ENCODE measurements around the gene LDLRAD3. TPM values are rescaled to one million over a fixed set of nuclear protein-coding genes. Genes with fewer than 3 reads are reported as not detected.

Gene LDLRAD3
- total and polyA plus RNA-seq, 10 donors, result 1.5 to 9.6 (median 8.1) TPM

DNA sequence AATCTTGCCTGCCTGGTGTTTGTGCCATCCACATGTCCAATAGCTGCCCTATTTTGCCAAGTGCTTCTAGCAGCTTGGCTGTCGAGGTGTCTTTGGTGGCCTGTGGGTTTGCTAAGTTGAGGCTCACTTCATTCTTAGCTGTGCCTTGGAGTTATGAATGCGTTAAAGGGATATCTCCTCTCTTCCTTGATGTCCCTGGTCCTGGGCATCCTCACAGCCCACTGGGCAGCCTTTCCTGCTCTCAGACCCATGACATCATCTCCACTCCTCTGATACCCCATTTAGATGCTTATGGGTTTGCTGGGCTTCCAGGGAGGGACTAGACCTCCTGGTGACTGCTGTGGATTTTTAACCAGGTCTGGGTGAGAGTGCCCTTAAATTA lies 1.3 kb downstream of the LDLRAD3 start:
- H3K27me3 ChIP-seq (replicated peaks in 1 of 7), result peaks cover 0 to 47% (median 0%) of the 10 kb centered on the region in 7 donors
- WGBS, 5 donors, result 75 to 87% (median 84%) methylated on average over 2 of the region's 2 CpGs
- no peaks in the 10 kb centered on the region for H3K36me3 ChIP-seq
- peak overlapping the region in 6 of 8 donors; percentile 33 to 79 (median 47) for H3K4me3 ChIP-seq
- intact Hi-C loops (cut with DNase I; ENCODE audit: low total_unique reads), result no loop called here
- no peak for DNase-seq
- TF ChIP-seq, protein P1, sequence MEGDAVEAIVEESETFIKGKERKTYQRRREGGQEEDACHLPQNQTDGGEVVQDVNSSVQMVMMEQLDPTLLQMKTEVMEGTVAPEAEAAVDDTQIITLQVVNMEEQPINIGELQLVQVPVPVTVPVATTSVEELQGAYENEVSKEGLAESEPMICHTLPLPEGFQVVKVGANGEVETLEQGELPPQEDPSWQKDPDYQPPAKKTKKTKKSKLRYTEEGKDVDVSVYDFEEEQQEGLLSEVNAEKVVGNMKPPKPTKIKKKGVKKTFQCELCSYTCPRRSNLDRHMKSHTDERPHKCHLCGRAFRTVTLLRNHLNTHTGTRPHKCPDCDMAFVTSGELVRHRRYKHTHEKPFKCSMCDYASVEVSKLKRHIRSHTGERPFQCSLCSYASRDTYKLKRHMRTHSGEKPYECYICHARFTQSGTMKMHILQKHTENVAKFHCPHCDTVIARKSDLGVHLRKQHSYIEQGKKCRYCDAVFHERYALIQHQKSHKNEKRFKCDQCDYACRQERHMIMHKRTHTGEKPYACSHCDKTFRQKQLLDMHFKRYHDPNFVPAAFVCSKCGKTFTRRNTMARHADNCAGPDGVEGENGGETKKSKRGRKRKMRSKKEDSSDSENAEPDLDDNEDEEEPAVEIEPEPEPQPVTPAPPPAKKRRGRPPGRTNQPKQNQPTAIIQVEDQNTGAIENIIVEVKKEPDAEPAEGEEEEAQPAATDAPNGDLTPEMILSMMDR (IDR thresholded peaks at IDR 0.05 in 8 of 11, conservative IDR thresholded peaks at IDR 0.05 in 3 of 11), result no peak
- TF ChIP-seq POLR2A (IDR thresholded peaks at IDR 0.05) (no peak), POLR2AphosphoS5 (IDR thresholded peaks at IDR 0.05) (no peak)
- peak overlapping the region in 2 of 8 donors; percentile 70 to 77 for H3K27ac ChIP-seq
- no peaks in the 10 kb centered on the region for H3K9me3 ChIP-seq
- H3K4me1 ChIP-seq, result peaks cover 0 to 25% (median 16%) of the 10 kb centered on the region in 6 donors

DNA sequence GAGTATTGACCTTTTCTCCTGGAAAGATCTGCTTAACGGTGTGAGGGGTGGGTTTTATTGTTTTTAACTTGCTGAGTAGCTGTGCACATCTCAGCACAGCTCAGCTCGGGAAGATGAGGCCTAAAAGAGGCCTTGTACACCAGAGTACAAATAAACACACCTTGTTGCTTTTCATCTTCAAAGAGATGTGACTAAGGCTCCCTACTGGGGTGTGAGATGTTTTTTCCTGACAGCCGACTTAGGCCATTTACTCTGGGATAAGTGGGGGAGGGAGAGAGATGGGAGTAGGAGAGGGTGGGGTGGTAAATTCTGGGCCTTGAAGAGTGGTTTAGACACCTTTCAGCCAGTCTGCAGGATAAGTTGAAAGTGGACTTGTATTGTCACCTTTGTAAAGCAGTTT lies 2.9 kb downstream of the LDLRAD3 start:
- Histone ChIP-seq H3K27ac (no peak overlapping the region), H3K27me3 (replicated peaks in 1 of 7) (peaks cover 0 to 38% (median 0%) of the 10 kb centered on the region in 7 donors), H3K4me3 (no peak overlapping the region), H3K9me3 (no peaks in the 10 kb centered on the region), H3K36me3 (no peaks in the 10 kb centered on the region), H3K4me1 (peaks cover 0 to 25% (median 16%) of the 10 kb centered on the region in 6 donors)
- intact Hi-C loops (cut with DNase I; ENCODE audit: low total_unique reads), result no loop called here
- 77 to 87% (median 85%) methylated on average over 3 of the region's 3 CpGs for WGBS, 5 donors
- TF ChIP-seq POLR2AphosphoS5 (IDR thresholded peaks at IDR 0.05) (no peak), POLR2A (IDR thresholded peaks at IDR 0.05) (no peak)
- TF ChIP-seq, protein P1 (IDR thresholded peaks at IDR 0.05 in 8 of 11, conservative IDR thresholded peaks at IDR 0.05 in 3 of 11), result no peak
- no peak for DNase-seq

DNA sequence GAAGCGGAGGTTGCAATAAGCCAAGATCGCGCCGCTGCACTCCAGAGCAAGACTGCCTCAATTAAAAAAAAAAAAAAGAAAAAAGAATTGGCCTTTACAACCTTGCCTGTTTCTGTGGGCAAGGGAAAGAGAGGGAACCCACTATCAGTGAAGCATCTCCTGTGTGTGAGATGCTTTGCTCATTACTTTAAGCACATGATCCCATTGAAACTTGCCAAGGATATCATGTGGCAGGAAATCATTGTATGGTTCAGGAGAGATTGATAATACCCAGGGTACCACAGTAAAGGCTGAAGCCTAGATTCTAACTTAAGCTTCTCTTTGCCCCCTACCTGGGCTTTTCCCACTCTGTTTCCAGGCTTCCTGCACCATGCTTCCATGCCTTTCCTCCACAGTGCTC lies 3.6 kb downstream of the LDLRAD3 start:
- Histone ChIP-seq H3K27me3 (replicated peaks in 1 of 7) (peaks cover 0 to 31% (median 0%) of the 10 kb centered on the region in 7 donors), H3K4me3 (no peak overlapping the region), H3K27ac (no peak overlapping the region), H3K4me1 (peaks cover 0 to 25% (median 16%) of the 10 kb centered on the region in 6 donors), H3K36me3 (no peaks in the 10 kb centered on the region), H3K9me3 (no peaks in the 10 kb centered on the region)
- intact Hi-C loops (cut with DNase I; ENCODE audit: low total_unique reads), result no loop called here
- DNase-seq, result no peak
- 97 to 100% (median 99%) methylated on average over 4 of the region's 4 CpGs for WGBS, 5 donors
- TF ChIP-seq, protein P1 (IDR thresholded peaks at IDR 0.05 in 8 of 11, conservative IDR thresholded peaks at IDR 0.05 in 3 of 11), result no peak

DNA sequence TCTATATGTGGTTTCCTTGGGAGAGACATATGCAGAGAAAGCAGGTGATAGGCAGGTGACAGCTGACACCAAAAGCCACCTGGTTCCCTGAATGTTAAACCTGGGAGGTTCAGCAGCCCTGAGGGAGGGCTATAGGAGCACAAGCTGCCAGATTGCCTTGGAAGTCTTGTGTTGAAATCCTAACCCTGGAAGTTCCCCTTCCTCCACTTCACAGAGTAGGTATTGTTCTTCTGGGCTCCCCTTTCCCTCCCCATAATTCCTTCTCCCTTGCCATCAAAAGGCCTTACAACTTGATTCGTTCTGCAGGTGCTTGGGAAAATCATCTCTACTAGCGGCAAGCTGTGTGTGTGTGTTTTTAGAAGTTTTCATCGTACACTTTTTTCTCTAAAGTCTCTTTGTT lies 5.4 kb downstream of the LDLRAD3 start:
- no peak for DNase-seq
- Histone ChIP-seq H3K4me1 (peaks cover 0 to 18% (median 7%) of the 10 kb centered on the region in 6 donors), H3K36me3 (no peaks in the 10 kb centered on the region), H3K4me3 (no peak overlapping the region), H3K9me3 (no peaks in the 10 kb centered on the region), H3K27ac (no peak overlapping the region), H3K27me3 (replicated peaks in 1 of 7) (peaks cover 0 to 15% (median 0%) of the 10 kb centered on the region in 7 donors)
- intact Hi-C loops (cut with DNase I; ENCODE audit: low total_unique reads), result no loop called here
- 73 to 84% (median 81%) methylated on average over 3 of the region's 3 CpGs for WGBS, 5 donors
- TF ChIP-seq POLR2A (IDR thresholded peaks at IDR 0.05), result no peak
- TF ChIP-seq, protein P1 (IDR thresholded peaks at IDR 0.05 in 8 of 11, conservative IDR thresholded peaks at IDR 0.05 in 3 of 11), result no peak
- TF ChIP-seq POLR2AphosphoS5 (IDR thresholded peaks at IDR 0.05), result no peak

Data from spleen (tissue), 11 donors.